Astrocyte of the spinal cord (primary cell): ENCODE measurements around the gene WDR37.

Source experiments
- DNase-seq: peaks from one replicate; pipeline ENCODE4 v3.0.0; 2011; ENCODE audit warnings: low read depth, low spot score
- H3K4me3 ChIP-seq: 2 replicates; pipeline ENCODE4 v1.5.1; 2011; ENCODE audit warnings: low read depth, mild to moderate bottlenecking, low read length, moderate library complexity
- CTCF ChIP-seq: IDR thresholded peaks from 2 replicates; pipeline ENCODE4 v1.5.1; 2012; ENCODE audit warnings: low read depth, mild to moderate bottlenecking, low read length, inconsistent platforms
- in situ Hi-C: cut with HindIII; loops from 2 replicates; pipeline ENCODE4 v1.10.0; 2017; ENCODE audit warnings: low sequenced_read_pairs

Gene WDR37

GRCh38 chr10:1147810-1148209, 91.6 kb downstream of the WDR37 start:
- TF ChIP-seq CTCF = no peak
- H3K4me3 ChIP-seq = no peak overlapping the region
- in situ Hi-C loops = no loop called here
- no peak for DNase-seq

GRCh38 chr10:1148855-1149605, 92.8 kb downstream of the WDR37 start:
- no peak for TF ChIP-seq CTCF
- DNase-seq = no peak
- in situ Hi-C loops = no loop called here
- H3K4me3 ChIP-seq = no peak overlapping the region

GRCh38 chr10:1149793-1150637, 93.8 kb downstream of the WDR37 start:
- DNase-seq = no peak
- H3K4me3 ChIP-seq = no peak overlapping the region
- in situ Hi-C loops = no loop called here
- TF ChIP-seq CTCF = no peak

- in situ Hi-C loops = no loop called here
- TF ChIP-seq CTCF = no peak
- no peak overlapping the region for H3K4me3 ChIP-seq
- DNase-seq = no peak
Measured at GRCh38 chr10:1150638-1150955, 94.4 kb downstream of the WDR37 start.

- no peak for TF ChIP-seq CTCF
- in situ Hi-C loops = no loop called here
- no peak overlapping the region for H3K4me3 ChIP-seq
- DNase-seq = no peak
Measured at GRCh38 chr10:1151076-1152033, 95.2 kb downstream of the WDR37 start.

GRCh38 chr10:1152386-1153250, 96.4 kb downstream of the WDR37 start:
- in situ Hi-C loops = no loop called here

More at GRCh38 chr10:1152386-1153250, 96.4 kb downstream of the WDR37 start:
- H3K4me3 ChIP-seq = no peak overlapping the region
- no peak for DNase-seq
- no peak for TF ChIP-seq CTCF
